Measurements from ENCODE around the gene RTBDN.

The RTBDN gene

DNA sequence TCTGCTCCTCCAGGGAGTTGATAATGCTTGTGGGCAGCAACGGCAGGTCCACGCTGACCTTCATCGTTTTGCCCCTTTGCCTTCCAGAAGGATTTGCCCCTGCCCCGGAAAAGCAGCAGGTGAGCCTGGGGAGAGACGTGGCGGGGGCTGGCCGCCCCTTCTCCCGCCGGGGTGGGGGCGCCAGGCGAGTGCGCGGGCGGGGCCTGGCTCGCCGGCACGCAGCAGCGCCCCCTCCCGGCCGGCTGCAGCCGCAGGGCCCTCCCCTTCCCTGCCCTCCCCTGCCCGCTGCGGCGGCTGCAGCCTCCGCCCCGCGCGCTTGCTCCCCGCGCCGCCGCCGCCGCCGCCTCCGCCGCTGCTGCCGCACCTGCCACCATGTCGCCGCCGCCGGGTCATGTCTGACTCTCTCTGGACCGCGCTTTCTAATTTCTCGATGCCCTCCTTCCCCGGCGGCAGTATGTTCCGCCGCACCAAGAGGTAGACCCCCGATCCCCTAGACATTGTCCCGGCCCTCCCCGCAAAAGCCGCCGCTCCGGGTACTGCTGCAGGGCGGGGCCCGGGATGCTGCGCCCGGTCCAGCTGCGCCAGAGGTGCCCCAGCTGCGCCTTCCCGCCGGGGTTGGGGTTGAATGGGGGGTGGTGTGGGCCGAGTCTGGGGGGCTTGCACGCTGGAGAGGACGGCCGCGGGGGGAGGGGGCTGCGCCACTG lies 4.0 kb upstream of the RTBDN start, which contains the start of gene MAST1:
TSS of gene MAST1 (plus strand) at position 334 of the 704 bp plus-strand sequence. CDS start at position 392, 58 bp downstream.
- no peak within 1 kb of the TSS for H3K4me3 ChIP-seq (ENCODE audit: low read depth, low read length)
- TF ChIP-seq, protein P1, sequence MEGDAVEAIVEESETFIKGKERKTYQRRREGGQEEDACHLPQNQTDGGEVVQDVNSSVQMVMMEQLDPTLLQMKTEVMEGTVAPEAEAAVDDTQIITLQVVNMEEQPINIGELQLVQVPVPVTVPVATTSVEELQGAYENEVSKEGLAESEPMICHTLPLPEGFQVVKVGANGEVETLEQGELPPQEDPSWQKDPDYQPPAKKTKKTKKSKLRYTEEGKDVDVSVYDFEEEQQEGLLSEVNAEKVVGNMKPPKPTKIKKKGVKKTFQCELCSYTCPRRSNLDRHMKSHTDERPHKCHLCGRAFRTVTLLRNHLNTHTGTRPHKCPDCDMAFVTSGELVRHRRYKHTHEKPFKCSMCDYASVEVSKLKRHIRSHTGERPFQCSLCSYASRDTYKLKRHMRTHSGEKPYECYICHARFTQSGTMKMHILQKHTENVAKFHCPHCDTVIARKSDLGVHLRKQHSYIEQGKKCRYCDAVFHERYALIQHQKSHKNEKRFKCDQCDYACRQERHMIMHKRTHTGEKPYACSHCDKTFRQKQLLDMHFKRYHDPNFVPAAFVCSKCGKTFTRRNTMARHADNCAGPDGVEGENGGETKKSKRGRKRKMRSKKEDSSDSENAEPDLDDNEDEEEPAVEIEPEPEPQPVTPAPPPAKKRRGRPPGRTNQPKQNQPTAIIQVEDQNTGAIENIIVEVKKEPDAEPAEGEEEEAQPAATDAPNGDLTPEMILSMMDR (IDR thresholded peaks at IDR 0.05; ENCODE audit: insufficient read depth, low read length, missing control alignments) = peak; percentile 38
- ChIA-PET CTCF (interaction anchor here (1.8 kb wide), 1 partner anchor 72 kb away, joined by 7 read pairs; no protein-coding TSS in a partner anchor), POLR2A (no interaction called here)
- no peak for DNase-seq (ENCODE audit: low read depth, low spot score)

DNA sequence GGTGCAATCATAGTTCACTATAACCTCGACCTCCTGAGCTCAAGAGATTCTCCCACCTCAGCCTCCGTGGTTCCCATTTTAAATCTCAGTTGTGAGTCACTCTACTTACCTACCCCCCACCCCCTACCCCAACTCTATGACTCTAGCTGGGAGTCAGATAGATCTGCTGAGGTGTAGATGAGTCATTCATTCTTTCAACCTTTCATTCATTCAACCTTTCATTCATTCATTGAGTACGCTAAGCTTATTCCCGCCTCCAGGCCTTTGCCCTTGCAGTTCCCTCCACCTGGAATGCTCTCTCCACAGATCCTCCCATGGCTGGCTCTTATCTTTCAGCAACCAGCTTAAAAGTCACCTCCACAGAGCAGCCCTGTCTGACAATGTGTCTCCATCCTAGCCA lies 2.8 kb upstream of the RTBDN start:
- CTCF ChIA-PET = interaction anchor here (0.8 to 1.8 kb wide), 9 partner anchors 12 to 79 kb away, joined by 3 to 8 read pairs (median 4); no protein-coding TSS in a partner anchor
- POLR2A ChIA-PET = interaction anchor here (0.6 kb wide), 2 partner anchors 68 to 282 kb away, joined by 3 read pairs; no protein-coding TSS in a partner anchor
- TF ChIP-seq, protein P1 (IDR thresholded peaks at IDR 0.05; ENCODE audit: insufficient read depth, low read length, missing control alignments) = no peak
- H3K4me3 ChIP-seq (ENCODE audit: low read depth, low read length) = no peak overlapping the region
- no peak for DNase-seq (ENCODE audit: low read depth, low spot score)

DNA sequence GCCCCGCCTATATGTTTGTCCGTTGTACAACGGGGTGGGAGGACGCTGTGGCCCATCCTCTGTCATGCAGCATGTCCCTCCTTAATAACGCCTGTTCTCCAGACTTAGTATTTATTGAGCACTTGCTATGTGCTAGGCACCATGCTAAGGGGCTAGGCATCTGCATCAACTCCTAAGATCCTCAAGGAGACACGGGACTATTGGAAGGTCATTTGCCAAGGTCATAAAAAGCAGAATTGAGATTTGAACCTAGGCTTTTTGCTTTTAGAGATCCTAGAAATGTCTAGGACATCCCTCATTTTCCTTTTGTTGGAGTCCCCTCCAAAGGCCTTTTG lies 2.1 kb upstream of the RTBDN start:
- TF ChIP-seq, protein P1 (IDR thresholded peaks at IDR 0.05; ENCODE audit: insufficient read depth, low read length, missing control alignments) = no peak
- H3K4me3 ChIP-seq (ENCODE audit: low read depth, low read length) = no peak overlapping the region
- no peak for DNase-seq (ENCODE audit: low read depth, low spot score)
- ChIA-PET POLR2A (no interaction called here), CTCF (interaction anchor here (0.8 to 1.8 kb wide), 7 partner anchors 11 to 79 kb away, joined by 3 to 8 read pairs (median 4); no protein-coding TSS in a partner anchor)

DNA sequence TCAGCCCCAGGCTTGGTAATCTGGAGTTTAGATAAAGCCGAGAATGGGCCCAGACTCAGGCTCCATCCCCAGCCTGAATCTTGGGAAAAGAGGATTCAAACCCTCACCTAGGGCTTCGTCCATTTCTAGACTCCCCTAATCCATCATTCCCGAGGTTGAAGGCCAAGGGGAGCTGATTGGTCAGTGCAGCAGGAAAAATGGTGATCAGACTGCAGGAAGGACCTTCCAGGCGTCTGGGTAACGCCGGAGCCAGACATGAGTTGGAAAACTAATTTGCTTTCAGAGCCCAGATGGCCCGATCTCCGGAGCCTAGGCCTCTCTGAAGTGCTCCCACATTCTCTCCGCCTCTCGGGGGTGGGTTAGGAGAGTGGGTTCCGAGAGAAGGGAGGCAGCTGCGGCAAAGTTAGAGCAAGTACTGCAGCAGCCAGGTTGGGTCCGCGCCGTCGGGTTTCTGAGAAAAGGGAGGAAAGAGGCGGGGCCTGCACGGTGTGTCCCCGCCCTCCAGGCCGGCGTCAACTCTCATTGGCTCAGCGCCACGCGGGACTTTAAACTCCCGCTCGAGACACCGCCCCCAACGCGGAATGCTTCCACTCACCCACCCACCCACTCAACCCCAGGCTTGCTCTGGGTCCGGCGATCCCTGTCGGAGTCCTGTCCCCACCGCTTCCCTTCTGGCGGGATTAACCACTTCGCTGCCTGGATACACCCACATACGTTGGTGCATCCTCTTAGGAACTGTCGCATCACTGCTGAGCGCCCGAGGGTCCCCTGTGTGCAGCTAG lies 788 bp upstream of the RTBDN start:
- ChIA-PET CTCF (interaction anchor here (0.8 to 1.5 kb wide), 5 partner anchors 9 to 159 kb away, joined by 4 to 6 read pairs (median 4); no protein-coding TSS in a partner anchor), POLR2A (no interaction called here)
- no peak for DNase-seq (ENCODE audit: low read depth, low spot score)
- TF ChIP-seq, protein P1 (IDR thresholded peaks at IDR 0.05; ENCODE audit: insufficient read depth, low read length, missing control alignments) = no peak
- no peak overlapping the region for H3K4me3 ChIP-seq (ENCODE audit: low read depth, low read length)

DNA sequence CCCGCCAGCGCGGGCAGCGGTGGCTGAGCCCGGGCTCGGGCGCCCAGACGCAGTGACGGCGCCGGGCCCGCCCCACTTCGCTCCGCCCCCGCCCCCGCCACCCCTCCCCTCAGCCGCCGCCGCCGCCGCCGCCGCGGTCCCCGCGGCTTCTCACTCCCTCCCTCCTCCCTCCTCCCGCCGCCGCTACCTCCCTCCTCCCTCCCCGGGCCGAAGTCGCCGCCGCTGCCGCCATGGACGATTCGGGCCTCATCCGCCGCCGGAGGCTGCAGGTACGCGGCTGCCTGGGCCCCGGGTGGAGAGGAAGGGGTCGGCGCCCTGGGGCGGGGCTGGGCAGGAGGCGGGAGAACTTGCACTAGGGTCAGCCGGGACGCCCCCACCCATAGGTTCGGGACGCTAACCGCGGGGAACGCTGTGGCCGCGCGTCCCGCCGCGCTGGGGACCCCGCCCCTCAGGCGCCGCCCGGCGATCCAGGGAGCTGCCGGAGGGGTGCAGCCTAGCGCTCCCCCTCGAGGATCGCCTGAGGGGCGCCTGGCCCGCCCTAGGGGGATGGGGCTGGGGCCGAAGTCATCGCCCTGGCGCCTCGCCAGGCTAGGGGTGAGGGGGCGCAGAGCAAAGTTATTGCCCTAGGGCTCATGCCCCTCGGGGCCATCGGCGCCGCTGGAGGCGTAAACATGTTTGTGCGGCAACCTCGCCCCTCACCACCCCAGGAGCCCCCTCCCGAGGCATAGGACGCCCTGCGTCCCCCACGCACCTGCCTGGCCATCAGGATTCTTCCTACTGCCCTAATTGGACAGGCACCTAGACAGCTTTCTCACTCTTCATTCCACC lies 427 bp downstream of the RTBDN start:
- TF ChIP-seq, protein P1 (IDR thresholded peaks at IDR 0.05; ENCODE audit: insufficient read depth, low read length, missing control alignments) = no peak
- POLR2A ChIA-PET = no interaction called here
- CTCF ChIA-PET = interaction anchor here (0.7 to 1.5 kb wide), 6 partner anchors 8 to 78 kb away, joined by 3 to 6 read pairs (median 4); no protein-coding TSS in a partner anchor
- DNase-seq (ENCODE audit: low read depth, low spot score) = no peak
- peak overlapping the region; percentile 52 for H3K4me3 ChIP-seq (ENCODE audit: low read depth, low read length)

All from AG04449 (cell line).